ENCODE data around the gene AFAP1L1.

- TF ChIP-seq CTCF (IDR thresholded peaks at IDR 0.05; ENCODE audit: insufficient read depth, low read depth, low read length), result no peak
- TF ChIP-seq EZH2 (IDR thresholded peaks at IDR 0.05; ENCODE audit: insufficient read depth, low read length), result no peak
Measured at GRCh38 chr5:149372076-149372795, 100.6 kb downstream of the AFAP1L1 start.
